Retinal pigment epithelial cell (primary cell): ENCODE data around the gene SCN1B.
A peak's percentile ranks its signal among the peaks of the same experiment; 100 is the strongest.

Experiments
- DNase-seq: peaks from one replicate; pipeline ENCODE4 v3.0.0-alpha.2; 2010; ENCODE audit warnings: low read depth
- H3K4me3 ChIP-seq: 2 replicates; pipeline ENCODE4 v1.5.1; 2011; ENCODE audit warnings: mild to moderate bottlenecking, low read length, control low read depth, moderate library complexity
- CTCF ChIP-seq: conservative IDR thresholded peaks from 2 replicates; pipeline ENCODE4 v1.5.1; 2011; ENCODE audit warnings: low read depth, low read length, control low read depth, inconsistent platforms

The SCN1B gene

GRCh38 chr19:34998777-34999497 lies 31.3 kb upstream of the SCN1B start:
- DNase-seq, result no peak
- H3K4me3 ChIP-seq, result peak overlapping the region; percentile 61
- no peak for TF ChIP-seq CTCF

GRCh38 chr19:34999498-35000337 lies 30.6 kb upstream of the SCN1B start, which contains the start of gene GRAMD1A:
TSS of gene GRAMD1A (plus strand) at chr19:35000323. CDS start at chr19:35000479, 156 bp downstream.
- no peak for TF ChIP-seq CTCF
- peak; percentile 84 for DNase-seq
- peak within 1 kb of the TSS; percentile 75 for H3K4me3 ChIP-seq

- no peak for TF ChIP-seq CTCF
- peak overlapping the region; percentile 75 for H3K4me3 ChIP-seq
- no peak for DNase-seq
Measured at GRCh38 chr19:35000338-35000646, 30.0 kb upstream of the SCN1B start.

- H3K4me3 ChIP-seq, result peak overlapping the region; percentile 75
- no peak for TF ChIP-seq CTCF
- DNase-seq, result no peak
Measured at GRCh38 chr19:35000647-35001501, 29.4 kb upstream of the SCN1B start.

GRCh38 chr19:35002037-35002535 lies 28.2 kb upstream of the SCN1B start:
- no peak overlapping the region for H3K4me3 ChIP-seq

More at GRCh38 chr19:35002037-35002535, 28.2 kb upstream of the SCN1B start:
- DNase-seq, result no peak
- no peak for TF ChIP-seq CTCF
